Psoas muscle (tissue), 8 donors: ENCODE data around the gene PPP6R1. TPM values are rescaled to one million over a fixed set of nuclear protein-coding genes. Genes with fewer than 3 reads are reported as not detected.

Experiments
- ATAC-seq, 4 donors: fragments of 200-7000 bp; cut with Tn5 transposase; one replicate each; pipeline ENCODE4 v1.9.1; 2020; ENCODE audit warnings: moderate library complexity in 3 of 4, mild to moderate bottlenecking in 2 of 4
- DNase-seq, 2 donors: peaks; one replicate each; pipeline ENCODE4 v3.0.0-alpha.2; 2020
- H3K27ac ChIP-seq: fragments of 200-600 bp; one replicate; pipeline ENCODE4 v1.8.0; 2022
- H3K27me3 ChIP-seq, 3 donors: fragments of 200-600 bp in 1 of 3; one replicate each; pipeline versions ENCODE4 v1.6.1 to v1.8.0; 2013 to 2022; ENCODE audit warnings: low read length in 2 of 3, mild to moderate bottlenecking in 2 of 3, moderate library complexity in 1 of 3; ENCODE audit not compliant: insufficient read depth in 3 of 3
- H3K36me3 ChIP-seq, 2 donors: fragments of 200-600 bp in 1 of 2; one replicate each; pipeline versions ENCODE4 v1.6.1 to v1.8.0; 2013 to 2022; ENCODE audit warnings: low read depth in 1 of 2, mild to moderate bottlenecking in 1 of 2, moderate library complexity in 1 of 2; ENCODE audit not compliant: insufficient read depth in 1 of 2
- H3K4me1 ChIP-seq: fragments of 200-600 bp; one replicate; pipeline ENCODE4 v1.8.0; 2022
- H3K4me3 ChIP-seq: fragments of 200-600 bp; one replicate; pipeline ENCODE4 v1.8.0; 2022; ENCODE audit warnings: mild to moderate bottlenecking
- H3K9me3 ChIP-seq: fragments of 200-600 bp; one replicate; pipeline ENCODE4 v1.8.0; 2022
- WGBS, 3 donors: extraction: QIAGEN DNeasy Blood & Tissue Kit; methylation state at CpG; one replicate each; pipeline versions ENCODE4 v1.1.6 to v1.1.7; 2013; 5-methylcytosine and 5-hydroxymethylcytosine counted together
- intact Hi-C, 2 donors: fragments of 100-400 bp; cut with DNase I; formaldehyde crosslinking; loops; one replicate each; pipeline versions ENCODE4 v1.11.0 to v1.14.2; 2022
- polyA plus RNA-seq, 3 donors: library from polyadenylated mRNA; stranded (reverse); fragments of 200-250 nt; gene quantifications; one replicate each; pipeline ENCODE4 v1.2.3, GENCODE V29; 2013
- total RNA-seq, 4 donors: library from RNA; stranded (reverse); fragmentation: NEBNext Ultra II Directional in 2 of 4; extraction: Animal tissue kit (Norgen Biotek cat#: 25700) in 2 of 4; gene quantifications; one replicate each; pipeline versions ENCODE4 v1.2.1 to v1.2.4, GENCODE V29; 2021 to 2023
- TF ChIP-seq, protein P1 (sequence below): fragments of 200-600 bp; IDR thresholded peaks from one replicate; pipeline ENCODE4 v1.8.0; 2022; ENCODE audit warnings: antibody characterized with exemption
- donor health status: healthy with polysubstance abuse.
- donor health status: DM: no; HTN: no; CAD: no; lungs with moderate emphysema.
- donor health status: Bipolar disorder and iron deficiency.
- donor health status: healthy.
- donor health status: DM: yes; HTN: yes; CAD: no.
- donor health status: DM: no; HTN: no; CAD: no.
- donor health status: DM: no; HTN: no; CAD: no.
- donor health status: DM: yes; HTN: yes; CAD: no.

The PPP6R1 gene
- total and polyA plus RNA-seq, 7 donors, result 27.9 to 72.3 (median 45.6) TPM

DNA sequence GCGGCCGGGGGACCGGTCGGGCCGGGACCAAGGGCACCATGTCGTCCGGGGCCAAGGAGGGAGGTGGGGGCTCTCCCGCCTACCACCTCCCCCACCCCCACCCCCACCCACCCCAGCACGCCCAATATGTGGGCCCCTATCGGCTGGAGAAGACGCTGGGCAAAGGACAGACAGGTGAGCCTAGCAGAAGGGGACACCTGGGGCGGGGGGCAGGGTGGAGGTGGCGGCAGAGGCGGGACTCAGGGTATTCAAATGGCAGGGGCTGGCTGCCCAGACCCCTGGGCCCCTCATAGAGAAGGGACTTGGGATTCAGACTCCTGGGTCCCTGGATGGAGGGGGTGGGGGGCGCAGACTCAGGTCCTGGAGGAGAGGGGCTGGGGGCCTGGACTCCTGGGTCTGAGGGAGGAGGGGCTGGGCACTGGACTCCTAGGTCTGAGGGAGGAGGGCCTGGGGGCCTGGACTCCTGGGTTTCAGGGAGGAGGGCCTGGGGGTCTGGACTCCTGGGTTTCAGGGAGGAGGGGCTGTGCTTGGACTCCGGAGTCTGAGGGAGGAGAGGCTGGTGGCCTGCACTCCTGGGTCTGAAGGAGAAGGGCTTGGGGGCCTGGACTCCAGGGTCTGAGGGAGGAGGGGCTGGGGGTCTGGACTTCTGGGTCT lies 25.7 kb upstream of the PPP6R1 start:
- Histone ChIP-seq H3K36me3 (no peaks in the 10 kb centered on the region), H3K27me3 (peaks cover 0 to 11% (median 4%) of the 10 kb centered on the region in 3 donors), H3K4me1 (no peaks in the 10 kb centered on the region), H3K27ac (no peak overlapping the region), H3K4me3 (peak overlapping the region; percentile 38), H3K9me3 (no peaks in the 10 kb centered on the region)
- DNase-seq (no peak), ATAC-seq (no peak)
- WGBS, 3 donors, result 20 to 55% (median 30%) methylated on average over 7 to 16 of the region's 16 CpGs
- TF ChIP-seq, protein P1, sequence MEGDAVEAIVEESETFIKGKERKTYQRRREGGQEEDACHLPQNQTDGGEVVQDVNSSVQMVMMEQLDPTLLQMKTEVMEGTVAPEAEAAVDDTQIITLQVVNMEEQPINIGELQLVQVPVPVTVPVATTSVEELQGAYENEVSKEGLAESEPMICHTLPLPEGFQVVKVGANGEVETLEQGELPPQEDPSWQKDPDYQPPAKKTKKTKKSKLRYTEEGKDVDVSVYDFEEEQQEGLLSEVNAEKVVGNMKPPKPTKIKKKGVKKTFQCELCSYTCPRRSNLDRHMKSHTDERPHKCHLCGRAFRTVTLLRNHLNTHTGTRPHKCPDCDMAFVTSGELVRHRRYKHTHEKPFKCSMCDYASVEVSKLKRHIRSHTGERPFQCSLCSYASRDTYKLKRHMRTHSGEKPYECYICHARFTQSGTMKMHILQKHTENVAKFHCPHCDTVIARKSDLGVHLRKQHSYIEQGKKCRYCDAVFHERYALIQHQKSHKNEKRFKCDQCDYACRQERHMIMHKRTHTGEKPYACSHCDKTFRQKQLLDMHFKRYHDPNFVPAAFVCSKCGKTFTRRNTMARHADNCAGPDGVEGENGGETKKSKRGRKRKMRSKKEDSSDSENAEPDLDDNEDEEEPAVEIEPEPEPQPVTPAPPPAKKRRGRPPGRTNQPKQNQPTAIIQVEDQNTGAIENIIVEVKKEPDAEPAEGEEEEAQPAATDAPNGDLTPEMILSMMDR, result no peak
- intact Hi-C loops, result no loop called here

DNA sequence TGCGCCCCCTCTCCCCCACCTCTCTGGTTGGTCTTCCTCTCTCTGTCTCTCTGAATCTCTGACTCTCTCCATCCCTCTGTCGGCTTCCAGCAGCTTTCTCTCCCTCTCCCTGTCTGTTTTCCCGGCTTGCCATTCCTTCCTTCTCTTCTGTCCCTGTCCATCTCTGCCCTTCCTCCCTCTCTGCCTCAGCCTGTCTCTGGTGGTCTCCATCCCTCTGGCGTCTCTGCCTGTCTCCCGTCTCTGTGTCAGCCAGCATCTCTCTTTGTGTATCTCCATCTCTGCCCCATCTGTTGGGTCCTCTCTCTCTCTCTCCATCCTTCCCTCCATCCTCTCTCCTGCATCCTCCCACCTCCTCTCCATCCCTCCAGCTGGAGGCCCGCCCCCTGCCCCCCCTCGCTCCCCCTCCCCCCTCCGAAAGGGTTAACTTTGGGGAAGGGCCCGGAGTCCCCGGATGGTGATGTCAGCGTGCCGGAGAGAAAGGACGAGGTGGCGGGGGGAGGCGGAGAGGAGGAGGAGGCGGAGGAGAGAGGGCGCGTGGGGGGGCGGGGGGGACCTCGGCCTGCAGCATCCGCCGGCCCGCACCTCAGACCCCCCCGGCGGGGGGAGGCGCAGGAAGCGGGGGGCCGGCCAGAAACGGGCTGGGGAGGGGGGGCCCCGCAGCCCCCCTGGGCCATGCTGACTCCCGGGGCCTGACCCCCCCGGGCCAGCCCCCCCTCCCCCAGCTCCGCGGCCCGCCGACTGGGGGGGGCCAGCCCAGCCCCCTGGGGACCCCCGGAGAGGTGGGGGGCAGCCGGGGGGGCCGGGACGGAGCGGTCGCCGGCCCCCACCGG lies 24.9 kb upstream of the PPP6R1 start, which contains the start of gene BRSK1:
Gene BRSK1 (plus strand): TSS at position 450 of the 830 bp plus-strand sequence. CDS start 446 bp downstream, outside the sequence.
- peaks cover 5% of the 10 kb centered on the region for H3K4me1 ChIP-seq
- H3K4me3 ChIP-seq, result peak within 1 kb of the TSS; percentile 38
- DNase-seq (peak; percentile 43 to 53), ATAC-seq (no peak)
- intact Hi-C loops, result no loop called here
- TF ChIP-seq, protein P1, result no peak
- H3K27me3 ChIP-seq, result peaks cover 0 to 11% (median 4%) of the 10 kb centered on the region in 3 donors
- no peaks in the 10 kb centered on the region for H3K36me3 ChIP-seq
- WGBS, 3 donors, result 4 to 16% (median 12%) methylated on average over 8 to 39 of the region's 44 CpGs
- no peak within 1 kb of the TSS for H3K27ac ChIP-seq
- H3K9me3 ChIP-seq, result no peaks in the 10 kb centered on the region

DNA sequence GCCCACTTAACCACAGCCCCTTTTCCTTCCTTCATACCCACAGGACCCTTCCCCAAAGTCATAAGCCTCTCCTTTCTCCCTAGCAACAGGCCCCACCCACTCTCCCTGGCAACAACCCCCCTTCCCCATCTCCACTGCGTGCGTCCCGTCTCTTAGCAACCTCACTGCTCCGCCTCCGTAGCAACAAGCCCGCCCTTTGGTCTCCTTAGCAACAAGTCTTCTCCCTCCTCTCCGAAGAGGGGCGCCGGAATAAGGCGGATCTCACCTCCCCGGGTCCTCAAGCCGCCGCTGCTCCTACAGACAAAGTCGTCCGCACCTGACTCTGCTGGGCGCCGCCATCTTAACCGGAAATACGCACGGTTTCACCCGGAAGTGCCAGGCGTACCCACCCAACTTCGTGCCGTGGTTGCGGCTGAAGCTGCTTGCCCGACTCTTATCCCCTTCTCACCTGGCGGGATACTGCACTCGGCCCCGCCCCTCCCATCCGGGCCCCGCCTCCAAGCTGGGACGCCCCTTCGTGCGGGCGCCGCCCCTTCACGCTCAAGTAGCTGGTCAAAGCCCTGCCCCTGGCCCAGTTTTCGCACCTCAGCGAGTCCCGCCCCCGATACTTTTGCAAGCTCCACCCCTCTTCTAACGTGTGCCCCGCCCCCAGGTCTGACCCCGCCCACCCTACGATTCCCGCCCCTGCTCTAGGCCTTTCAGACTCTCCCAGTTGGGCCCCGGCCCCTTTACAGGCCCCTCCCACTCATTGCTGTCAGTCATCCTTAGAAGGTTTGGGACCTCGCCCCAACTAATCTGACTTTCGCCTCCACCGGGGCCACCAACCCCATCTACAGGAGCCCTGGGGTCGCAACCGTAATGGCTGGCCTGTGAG lies 21.2 kb upstream of the PPP6R1 start, which contains the start of gene HSPBP1:
Gene HSPBP1 (minus strand): TSS at position 341 of the 874 bp plus-strand sequence. CDS start 502 bp downstream, outside the sequence.
- Histone ChIP-seq H3K27ac (peak within 1 kb of the TSS; percentile 77), H3K4me3 (peak within 1 kb of the TSS; percentile 91), H3K36me3 (peaks cover 0 to 30% of the 10 kb centered on the region in 2 donors), H3K4me1 (peaks cover 5% of the 10 kb centered on the region), H3K9me3 (no peaks in the 10 kb centered on the region), H3K27me3 (peaks cover 0 to 11% (median 4%) of the 10 kb centered on the region in 3 donors)
- ATAC-seq (peak; percentile 91 to 97 (median 95)), DNase-seq (peak; percentile 87 to 94)
- intact Hi-C loops, result loop anchor here in 1 of 2 donors (2.0 kb wide), 1 partner anchor 15 kb away; no protein-coding TSS in a partner anchor
- TF ChIP-seq, protein P1, result no peak
- WGBS, 3 donors, result 4 to 8% (median 6%) methylated on average over 47 to 52 of the region's 52 CpGs

DNA sequence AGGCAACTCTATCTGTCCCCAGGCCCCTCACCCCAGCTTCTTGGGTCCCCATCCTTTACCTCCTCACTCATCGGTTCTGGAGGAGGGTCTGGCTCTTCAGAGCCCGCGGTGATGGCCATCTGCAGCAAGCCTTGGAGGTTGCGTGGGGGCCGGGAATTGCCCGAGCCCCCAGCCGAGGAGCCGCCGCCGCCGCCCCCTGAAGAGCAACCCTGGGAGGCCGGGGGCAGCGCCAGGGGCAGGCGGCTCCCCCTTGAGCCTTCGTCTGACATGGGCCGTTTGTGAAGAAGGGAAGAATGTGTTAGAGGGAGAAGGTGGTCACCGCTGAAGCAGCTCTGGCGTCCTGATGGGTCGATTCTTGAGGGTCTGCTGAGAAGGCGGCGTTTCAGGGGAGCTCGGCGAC lies 20.5 kb upstream of the PPP6R1 start:
- Histone ChIP-seq H3K9me3 (no peaks in the 10 kb centered on the region), H3K36me3 (peaks cover 0 to 36% of the 10 kb centered on the region in 2 donors), H3K27ac (peak overlapping the region; percentile 77), H3K4me1 (peaks cover 5% of the 10 kb centered on the region), H3K4me3 (peak overlapping the region; percentile 91), H3K27me3 (peaks cover 0 to 11% (median 4%) of the 10 kb centered on the region in 3 donors)
- TF ChIP-seq, protein P1, result no peak
- WGBS, 3 donors, result 4 to 10% (median 6%) methylated on average over 22 to 23 of the region's 23 CpGs
- intact Hi-C loops, result loop anchor here in 1 of 2 donors (2.0 kb wide), 1 partner anchor 15 kb away; no protein-coding TSS in a partner anchor
- no peak for DNase-seq
- no peak for ATAC-seq
